GM23338 (cell line): ENCODE measurements around the gene FAM89B. TPM values are rescaled to one million over a fixed set of nuclear protein-coding genes. Genes with fewer than 3 reads are reported as not detected.

Experiments used
- ATAC-seq: fragments of 200-7000 bp; cut with Tn5 transposase; 3 replicates; pipeline ENCODE4 v1.9.1; 2020
- DNase-seq: peaks from one replicate; pipeline ENCODE4 v3.0.0-alpha.2; 2015; ENCODE audit warnings: low spot score
- H2AFZ ChIP-seq: fragments of 200-600 bp; sonication (generic); 2 replicates; pipeline ENCODE4 v1.8.0; 2016; ENCODE audit warnings: antibody characterized with exemption, mild to moderate bottlenecking, moderate library complexity
- H3F3A ChIP-seq: fragments of 200-600 bp; sonication (generic); replicated peaks from 2 replicates; pipeline ENCODE4 v1.8.0; 2017; ENCODE audit warnings: antibody characterized with exemption, mixed run types, low read depth
- H3K27ac ChIP-seq: fragments of 200-600 bp; sonication (generic); 2 replicates; pipeline ENCODE4 v1.6.1; 2016; ENCODE audit warnings: low read depth
- H3K27me3 ChIP-seq: fragments of 200-600 bp; sonication (generic); 2 replicates; pipeline ENCODE4 v1.8.0; 2016; ENCODE audit warnings: mild to moderate bottlenecking, mixed run types, moderate library complexity; ENCODE audit not compliant: insufficient read depth
- H3K36me3 ChIP-seq: fragments of 200-600 bp; sonication (generic); 2 replicates; pipeline ENCODE4 v1.8.0; 2016; ENCODE audit warnings: mild to moderate bottlenecking; ENCODE audit not compliant: insufficient read depth
- H3K4me1 ChIP-seq: fragments of 200-600 bp; sonication (generic); 2 replicates; pipeline ENCODE4 v1.8.0; 2016; ENCODE audit warnings: mild to moderate bottlenecking, moderate library complexity; ENCODE audit not compliant: insufficient read depth
- H3K4me2 ChIP-seq: fragments of 200-600 bp; sonication (generic); 2 replicates; pipeline ENCODE4 v1.7.1; 2017; ENCODE audit warnings: mixed run types
- H3K4me3 ChIP-seq: fragments of 200-600 bp; sonication (generic); 2 replicates; pipeline ENCODE4 v1.6.1; 2016; ENCODE audit warnings: mixed run types
- H3K79me2 ChIP-seq: fragments of 200-600 bp; sonication (generic); replicated peaks from 2 replicates; pipeline ENCODE4 v1.8.0; 2017; ENCODE audit warnings: mild to moderate bottlenecking; ENCODE audit not compliant: insufficient read depth
- H3K9me2 ChIP-seq: fragments of 200-600 bp; sonication (generic); 2 replicates; pipeline ENCODE4 v1.8.0; 2017; ENCODE audit not compliant: insufficient read depth
- H4K20me1 ChIP-seq: fragments of 200-600 bp; sonication (generic); replicated peaks from 2 replicates; pipeline ENCODE4 v1.8.0; 2017; ENCODE audit warnings: mild to moderate bottlenecking; ENCODE audit not compliant: insufficient read depth
- H3K27ac Mint-ChIP-seq: 2 replicates; pipeline ENCODE4 v1.8.0; 2020; ENCODE audit warnings: inconsistent platforms, mild to moderate bottlenecking, moderate library complexity, mixed read lengths
- H3K27me3 Mint-ChIP-seq: 3 replicates; pipeline ENCODE4 v1.8.0; 2022; ENCODE audit warnings: low read depth, mild to moderate bottlenecking, moderate library complexity, mixed read lengths, inconsistent platforms; ENCODE audit not compliant: insufficient read depth, poor library complexity
- H3K36me3 Mint-ChIP-seq: 3 replicates; pipeline ENCODE4 v1.8.0; 2021; ENCODE audit warnings: low read depth, mild to moderate bottlenecking, inconsistent platforms, moderate library complexity, mixed read lengths
- H3K4me1 Mint-ChIP-seq: 3 replicates; pipeline ENCODE4 v1.8.0; 2020; ENCODE audit warnings: mild to moderate bottlenecking, inconsistent platforms, mixed read lengths
- H3K4me3 Mint-ChIP-seq: 3 replicates; pipeline ENCODE4 v1.8.0; 2021; ENCODE audit warnings: moderate library complexity, mild to moderate bottlenecking, inconsistent platforms, mixed read lengths
- H3K9me3 Mint-ChIP-seq: 3 replicates; pipeline ENCODE4 v1.8.0; 2020; ENCODE audit warnings: moderate library complexity, mild to moderate bottlenecking, inconsistent platforms, mixed read lengths
- CREB1 ChIP-seq: fragments of 250-450 bp; sonication (Bioruptor Pico); IDR thresholded peaks from 2 replicates; pipeline ENCODE4 v1.5.0; 2020; ENCODE audit warnings: low read depth, mild to moderate bottlenecking, moderate library complexity
- CTCF ChIP-seq, 2 experiments: fragments of 200-600 bp in 1 of 2; sonication (generic) in 1 of 2; conservative IDR thresholded peaks; 2 replicates each; pipeline versions ENCODE4 v1.5.1 to v1.6.1; 2016 to 2017; ENCODE audit warnings: antibody characterized with exemption in 2 of 2, low read depth in 2 of 2, mild to moderate bottlenecking in 2 of 2, moderate library complexity in 1 of 2
- ETS1 ChIP-seq: IDR thresholded peaks from 2 replicates; pipeline ENCODE4 v1.6.1; 2016; ENCODE audit warnings: antibody characterized with exemption
- EZH2 ChIP-seq: fragments of 200-600 bp; sonication (generic); IDR thresholded peaks from one replicate; pipeline ENCODE4 v1.8.0; 2017; ENCODE audit warnings: antibody characterized with exemption, mild to moderate bottlenecking, low read depth; ENCODE audit not compliant: unreplicated experiment
- EZH2phosphoT487 ChIP-seq: fragments of 200-600 bp; sonication (generic); IDR thresholded peaks from one replicate; pipeline ENCODE4 v1.8.1; 2018; ENCODE audit warnings: antibody characterized with exemption; ENCODE audit not compliant: unreplicated experiment
- JUNB ChIP-seq: IDR thresholded peaks from one replicate; pipeline ENCODE4 v1.6.1; 2016; ENCODE audit warnings: antibody characterized with exemption; ENCODE audit not compliant: unreplicated experiment
- NANOG ChIP-seq: IDR thresholded peaks from 2 replicates; pipeline ENCODE4 v1.6.1; 2016; ENCODE audit warnings: antibody characterized with exemption, borderline replicate concordance
- POLR2AphosphoS5 ChIP-seq: IDR thresholded peaks from 2 replicates; pipeline ENCODE4 v1.6.1; 2016; ENCODE audit warnings: antibody characterized with exemption, low read depth
- REST ChIP-seq: IDR thresholded peaks from one replicate; pipeline ENCODE4 v1.6.1; 2018; ENCODE audit warnings: antibody characterized with exemption; ENCODE audit not compliant: unreplicated experiment
- STAT1 ChIP-seq: IDR thresholded peaks from one replicate; pipeline ENCODE4 v1.6.1; 2016; ENCODE audit warnings: antibody characterized with exemption; ENCODE audit not compliant: unreplicated experiment
- ZNF114 ChIP-seq: fragments of 250-450 bp; sonication (Bioruptor Pico); IDR thresholded peaks from 2 replicates; pipeline ENCODE4 v1.5.0; 2020; ENCODE audit warnings: mild to moderate bottlenecking, moderate library complexity
- ZNF331 ChIP-seq: fragments of 250-450 bp; sonication (Bioruptor Pico); IDR thresholded peaks from 2 replicates; pipeline ENCODE4 v1.5.0; 2020; ENCODE audit warnings: low read depth, mild to moderate bottlenecking, moderate library complexity
- ZNF462 ChIP-seq: fragments of 250-450 bp; sonication (Bioruptor Pico); IDR thresholded peaks from 2 replicates; pipeline ENCODE4 v1.5.0; 2020; ENCODE audit warnings: mild to moderate bottlenecking, moderate library complexity
- polyA plus RNA-seq: library from polyadenylated mRNA; unstranded; fragments of >200 nt; fragmentation: Nextera tagmentation; extraction: Ambion mirVana; gene quantifications from 2 replicates; pipeline ENCODE4 v1.2.1, GENCODE V29; 2016
- total RNA-seq: library from RNA; depleted of rRNA; stranded (reverse); fragments of >200 nt; shearing (Covaris generic); gene quantifications from 2 replicates; pipeline ENCODE4 v1.2.3, GENCODE V29; 2014

Gene FAM89B
- total and polyA plus RNA-seq, 2 experiments from 2014 or later, result 13.0 to 18.2 TPM

GRCh38 chr11:65618763-65619162 lies 46.4 kb downstream of the FAM89B start:
- no peaks in the 10 kb centered on the region; the same call in 2 of the 3 replicates for H3K9me3 Mint-ChIP-seq
- Histone ChIP-seq H3K4me3 (no peak overlapping the region), H3F3A (peaks cover 3% of the 10 kb centered on the region), H3K4me1 (peaks cover 6% of the 10 kb centered on the region; the same call in 1 of the 2 replicates), H3K27me3 (no peaks in the 10 kb centered on the region), H4K20me1 (peaks cover 14% of the 10 kb centered on the region), H2AFZ (no peak overlapping the region), H3K79me2 (peaks cover 17% of the 10 kb centered on the region), H3K36me3 (no peaks in the 10 kb centered on the region; the same call in 1 of the 2 replicates), H3K9me2 (no peaks in the 10 kb centered on the region), H3K27ac (no peak overlapping the region), H3K4me2 (no peak overlapping the region)
- H3K27ac Mint-ChIP-seq, result no peak overlapping the region
- no peak for ATAC-seq
- H3K4me1 Mint-ChIP-seq, result peaks cover 8% of the 10 kb centered on the region
- H3K36me3 Mint-ChIP-seq, result peaks cover 28% of the 10 kb centered on the region
- no peak for TF ChIP-seq JUNB
- no peak for TF ChIP-seq NANOG
- no peak for TF ChIP-seq EZH2phosphoT487
- no peak for TF ChIP-seq REST
- TF ChIP-seq EZH2, result no peak
- no peak for TF ChIP-seq ETS1
- no peak for TF ChIP-seq STAT1
- no peak for TF ChIP-seq POLR2AphosphoS5
- no peak for TF ChIP-seq ZNF462 (CRISPR knock-in tag)
- TF ChIP-seq ZNF331 (CRISPR knock-in tag), result no peak
- TF ChIP-seq CREB1 (CRISPR knock-in tag), result no peak
- TF ChIP-seq ZNF114 (CRISPR knock-in tag), result no peak
- no peak for TF ChIP-seq CTCF (conservative IDR thresholded peaks at IDR 0.05; ENCODE audit: low read depth in 2 of 2)
- no peak overlapping the region for H3K4me3 Mint-ChIP-seq
- peaks cover 20% of the 10 kb centered on the region for H3K27me3 Mint-ChIP-seq
- DNase-seq, result no peak
